ENCODE data around the gene NT5DC3.

- TF ChIP-seq POLR2A (conservative IDR thresholded peaks at IDR 0.05) = no peak
- TF ChIP-seq, protein P1, sequence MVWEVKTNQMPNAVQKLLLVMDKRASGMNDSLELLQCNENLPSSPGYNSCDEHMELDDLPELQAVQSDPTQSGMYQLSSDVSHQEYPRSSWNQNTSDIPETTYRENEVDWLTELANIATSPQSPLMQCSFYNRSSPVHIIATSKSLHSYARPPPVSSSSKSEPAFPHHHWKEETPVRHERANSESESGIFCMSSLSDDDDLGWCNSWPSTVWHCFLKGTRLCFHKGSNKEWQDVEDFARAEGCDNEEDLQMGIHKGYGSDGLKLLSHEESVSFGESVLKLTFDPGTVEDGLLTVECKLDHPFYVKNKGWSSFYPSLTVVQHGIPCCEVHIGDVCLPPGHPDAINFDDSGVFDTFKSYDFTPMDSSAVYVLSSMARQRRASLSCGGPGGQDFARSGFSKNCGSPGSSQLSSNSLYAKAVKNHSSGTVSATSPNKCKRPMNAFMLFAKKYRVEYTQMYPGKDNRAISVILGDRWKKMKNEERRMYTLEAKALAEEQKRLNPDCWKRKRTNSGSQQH (CRISPR knock-in tag; IDR thresholded peaks at IDR 0.05) = no peak
These were observed 565 bp downstream of the NT5DC3 start for GRCh38 chr12:103840462-103840875.
